ENCODE data around the gene INCENP.

Gene INCENP

GRCh38 chr11:62153087-62153395, 29.2 kb downstream of the INCENP start:
- DNase-seq (ENCODE audit: low spot score) (no peak), ATAC-seq (ENCODE audit: low read depth) (no peak)
- no peaks in the 10 kb centered on the region for H3K4me1 ChIP-seq (ENCODE audit: insufficient read depth, poor library complexity, severe bottlenecking)
- TF ChIP-seq CTCF (IDR thresholded peaks at IDR 0.05; ENCODE audit: poor library complexity, severe bottlenecking): no peak
- H3K27ac ChIP-seq (ENCODE audit: poor library complexity, severe bottlenecking): no peak overlapping the region
- no peak overlapping the region for H3K4me3 ChIP-seq (ENCODE audit: severe bottlenecking)
- H3K36me3 ChIP-seq (ENCODE audit: low read depth): peaks cover 45% of the 10 kb centered on the region
- H3K27me3 ChIP-seq (ENCODE audit: insufficient read depth, poor library complexity, severe bottlenecking): no peaks in the 10 kb centered on the region
- H3K9me3 ChIP-seq (ENCODE audit: severe bottlenecking): no peaks in the 10 kb centered on the region

DNA sequence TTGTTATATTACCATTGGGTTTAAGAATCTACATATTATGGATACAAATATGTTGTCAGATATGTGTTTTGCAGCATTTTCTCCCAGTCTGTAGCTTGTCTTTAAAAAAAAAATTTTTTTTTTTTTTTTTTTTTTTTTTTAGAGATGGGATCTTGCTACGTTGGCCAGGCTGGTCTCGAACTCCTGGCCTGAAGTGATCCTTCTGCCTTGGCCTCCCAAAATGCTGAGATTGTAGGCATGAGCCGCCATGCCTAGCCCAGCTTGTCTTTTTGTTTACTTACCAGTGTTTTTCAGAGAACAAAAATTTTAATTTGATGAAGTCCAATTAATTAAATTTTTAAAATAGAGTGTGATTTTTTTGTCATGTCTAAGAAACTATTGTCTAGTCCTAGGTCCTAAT, 29.8 kb downstream of the INCENP start:
- H3K9me3 ChIP-seq (ENCODE audit: severe bottlenecking): no peaks in the 10 kb centered on the region
- no peak for TF ChIP-seq CTCF (IDR thresholded peaks at IDR 0.05; ENCODE audit: poor library complexity, severe bottlenecking)
- DNase-seq (ENCODE audit: low spot score) (no peak), ATAC-seq (ENCODE audit: low read depth) (no peak)
- peaks cover 2% of the 10 kb centered on the region for H3K27me3 ChIP-seq (ENCODE audit: insufficient read depth, poor library complexity, severe bottlenecking)
- no peak overlapping the region for H3K4me3 ChIP-seq (ENCODE audit: severe bottlenecking)
- no peak overlapping the region for H3K27ac ChIP-seq (ENCODE audit: poor library complexity, severe bottlenecking)
- H3K4me1 ChIP-seq (ENCODE audit: insufficient read depth, poor library complexity, severe bottlenecking): no peaks in the 10 kb centered on the region
- H3K36me3 ChIP-seq (ENCODE audit: low read depth): peaks cover 39% of the 10 kb centered on the region

DNA sequence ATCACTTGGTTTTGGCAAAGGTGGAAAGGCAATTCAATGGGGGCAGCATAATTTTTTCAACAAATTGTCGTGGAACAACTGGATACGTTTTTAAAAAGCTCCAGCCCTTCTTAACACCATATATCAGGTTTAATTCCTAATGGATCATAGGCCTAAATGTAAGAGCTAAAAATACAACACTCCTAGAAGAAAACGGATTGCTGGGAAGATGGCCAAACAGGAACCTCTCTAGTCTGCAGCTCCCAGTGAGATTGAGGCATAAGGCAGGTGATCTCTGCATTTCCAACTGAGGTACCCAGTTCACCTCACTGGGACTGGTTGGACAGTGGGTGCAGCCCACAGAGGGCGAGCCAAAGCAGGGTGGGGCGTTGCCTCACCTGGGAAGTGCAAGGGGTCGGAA, 33.8 kb downstream of the INCENP start:
- Histone ChIP-seq H3K9me3 (ENCODE audit: severe bottlenecking) (no peaks in the 10 kb centered on the region), H3K27ac (ENCODE audit: poor library complexity, severe bottlenecking) (no peak overlapping the region), H3K4me1 (ENCODE audit: insufficient read depth, poor library complexity, severe bottlenecking) (no peaks in the 10 kb centered on the region), H3K36me3 (ENCODE audit: low read depth) (peaks cover 7% of the 10 kb centered on the region; the same call in 1 of the 2 replicates), H3K27me3 (ENCODE audit: insufficient read depth, poor library complexity, severe bottlenecking) (peaks cover 16% of the 10 kb centered on the region), H3K4me3 (ENCODE audit: severe bottlenecking) (no peak overlapping the region)
- no peak for DNase-seq (ENCODE audit: low spot score)
- ATAC-seq (ENCODE audit: low read depth): no peak
- TF ChIP-seq CTCF (IDR thresholded peaks at IDR 0.05; ENCODE audit: poor library complexity, severe bottlenecking): no peak

GRCh38 chr11:62166371-62166770, 42.6 kb downstream of the INCENP start:
- no peak for ATAC-seq (ENCODE audit: low read depth)
- TF ChIP-seq CTCF (IDR thresholded peaks at IDR 0.05; ENCODE audit: poor library complexity, severe bottlenecking): no peak
- Histone ChIP-seq H3K27ac (ENCODE audit: poor library complexity, severe bottlenecking) (no peak overlapping the region), H3K4me3 (ENCODE audit: severe bottlenecking) (no peak overlapping the region), H3K36me3 (ENCODE audit: low read depth) (no peaks in the 10 kb centered on the region), H3K9me3 (ENCODE audit: severe bottlenecking) (no peaks in the 10 kb centered on the region), H3K27me3 (ENCODE audit: insufficient read depth, poor library complexity, severe bottlenecking) (peaks cover 10% of the 10 kb centered on the region), H3K4me1 (ENCODE audit: insufficient read depth, poor library complexity, severe bottlenecking) (no peaks in the 10 kb centered on the region)
- no peak for DNase-seq (ENCODE audit: low spot score)

- no peaks in the 10 kb centered on the region for H3K9me3 ChIP-seq (ENCODE audit: severe bottlenecking)
- H3K27ac ChIP-seq (ENCODE audit: poor library complexity, severe bottlenecking): no peak overlapping the region
- TF ChIP-seq CTCF (IDR thresholded peaks at IDR 0.05; ENCODE audit: poor library complexity, severe bottlenecking): no peak
- peaks cover 18% of the 10 kb centered on the region for H3K27me3 ChIP-seq (ENCODE audit: insufficient read depth, poor library complexity, severe bottlenecking)
- DNase-seq (ENCODE audit: low spot score) (no peak), ATAC-seq (ENCODE audit: low read depth) (no peak)
- H3K4me1 ChIP-seq (ENCODE audit: insufficient read depth, poor library complexity, severe bottlenecking): no peaks in the 10 kb centered on the region
- H3K36me3 ChIP-seq (ENCODE audit: low read depth): no peaks in the 10 kb centered on the region
- no peak overlapping the region for H3K4me3 ChIP-seq (ENCODE audit: severe bottlenecking)
Observed at GRCh38 chr11:62169448-62169847, 45.6 kb downstream of the INCENP start.
